ENCODE measurements around the gene ZNF236. TPM values are rescaled to one million over a fixed set of nuclear protein-coding genes. Genes with fewer than 3 reads are reported as not detected.

The ZNF236 gene
- total RNA-seq, 2 experiments from 2014 or later, result 25.7 to 27.9 TPM

- Histone ChIP-seq H3K4me3 (ENCODE audit: low read length) (no peak overlapping the region), H3K27me3 (ENCODE audit: control insufficient read depth in 1 of 2, insufficient read depth in 2 of 2, low read length in 2 of 2) (no peaks in the 10 kb centered on the region), H3K4me1 (ENCODE audit: insufficient read depth, low read length) (no peaks in the 10 kb centered on the region), H3K27ac (ENCODE audit: low read depth in 1 of 2, low read length in 2 of 2) (no peak overlapping the region), H3K9me3 (ENCODE audit: control insufficient read depth in 1 of 2, insufficient read depth in 1 of 2, low read length in 2 of 2) (no peaks in the 10 kb centered on the region), H3K36me3 (ENCODE audit: insufficient read depth, low read length) (peaks cover 84% of the 10 kb centered on the region)
- Mint-ChIP-seq H3K27ac (no peak overlapping the region), H3K27me3 (no peaks in the 10 kb centered on the region), H3K9me3 (no peaks in the 10 kb centered on the region), H3K4me1 (ENCODE audit: low read depth) (peaks cover 2% of the 10 kb centered on the region), H3K36me3 (ENCODE audit: low read depth) (peaks cover 96% of the 10 kb centered on the region), H3K4me3 (no peak overlapping the region)
- ATAC-seq (ENCODE audit: poor library complexity), result no peak
- POLR2A ChIA-PET, result no interaction called here
- TF ChIP-seq, protein P1, sequence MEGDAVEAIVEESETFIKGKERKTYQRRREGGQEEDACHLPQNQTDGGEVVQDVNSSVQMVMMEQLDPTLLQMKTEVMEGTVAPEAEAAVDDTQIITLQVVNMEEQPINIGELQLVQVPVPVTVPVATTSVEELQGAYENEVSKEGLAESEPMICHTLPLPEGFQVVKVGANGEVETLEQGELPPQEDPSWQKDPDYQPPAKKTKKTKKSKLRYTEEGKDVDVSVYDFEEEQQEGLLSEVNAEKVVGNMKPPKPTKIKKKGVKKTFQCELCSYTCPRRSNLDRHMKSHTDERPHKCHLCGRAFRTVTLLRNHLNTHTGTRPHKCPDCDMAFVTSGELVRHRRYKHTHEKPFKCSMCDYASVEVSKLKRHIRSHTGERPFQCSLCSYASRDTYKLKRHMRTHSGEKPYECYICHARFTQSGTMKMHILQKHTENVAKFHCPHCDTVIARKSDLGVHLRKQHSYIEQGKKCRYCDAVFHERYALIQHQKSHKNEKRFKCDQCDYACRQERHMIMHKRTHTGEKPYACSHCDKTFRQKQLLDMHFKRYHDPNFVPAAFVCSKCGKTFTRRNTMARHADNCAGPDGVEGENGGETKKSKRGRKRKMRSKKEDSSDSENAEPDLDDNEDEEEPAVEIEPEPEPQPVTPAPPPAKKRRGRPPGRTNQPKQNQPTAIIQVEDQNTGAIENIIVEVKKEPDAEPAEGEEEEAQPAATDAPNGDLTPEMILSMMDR (IDR thresholded peaks at IDR 0.05), result no peak
- CTCF ChIA-PET, result no interaction called here
- intact Hi-C loops (cut with DNase I, micrococcal nuclease), result no loop called here
- no peak for DNase-seq
These were observed 93.1 kb downstream of the ZNF236 start for GRCh38 chr18:76915456-76915855.

DNA sequence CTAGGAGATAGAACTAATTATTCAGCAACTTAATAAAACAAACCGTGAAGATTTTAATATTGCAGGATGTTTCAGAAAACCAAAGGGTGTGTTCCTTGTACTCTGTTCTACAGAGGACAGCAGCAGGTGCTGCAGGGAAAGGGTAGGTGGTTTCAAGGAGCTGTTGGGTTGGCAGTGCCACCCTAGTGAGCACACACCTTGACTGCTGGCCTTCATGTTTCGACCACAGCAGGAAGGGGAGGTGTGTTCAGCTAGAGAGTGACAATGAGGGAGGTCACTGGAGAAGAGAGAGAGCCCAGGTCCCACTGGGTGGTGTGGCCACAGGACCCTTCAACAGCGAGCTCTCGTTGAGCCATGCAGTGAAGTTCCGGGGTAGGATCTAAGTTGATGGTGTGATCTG, 98.6 kb downstream of the ZNF236 start:
- no peak overlapping the region for H3K27ac Mint-ChIP-seq
- ATAC-seq (ENCODE audit: poor library complexity), result no peak
- Histone ChIP-seq H3K36me3 (ENCODE audit: insufficient read depth, low read length) (peaks cover 74% of the 10 kb centered on the region), H3K27ac (ENCODE audit: low read depth in 1 of 2, low read length in 2 of 2) (no peak overlapping the region), H3K27me3 (ENCODE audit: control insufficient read depth in 1 of 2, insufficient read depth in 2 of 2, low read length in 2 of 2) (no peaks in the 10 kb centered on the region), H3K4me1 (ENCODE audit: insufficient read depth, low read length) (peaks cover 3% of the 10 kb centered on the region), H3K9me3 (ENCODE audit: control insufficient read depth in 1 of 2, insufficient read depth in 1 of 2, low read length in 2 of 2) (no peaks in the 10 kb centered on the region), H3K4me3 (ENCODE audit: low read length) (no peak overlapping the region)
- H3K27me3 Mint-ChIP-seq, result no peaks in the 10 kb centered on the region
- no peak overlapping the region for H3K4me3 Mint-ChIP-seq
- H3K36me3 Mint-ChIP-seq (ENCODE audit: low read depth), result peaks cover 95% of the 10 kb centered on the region
- ChIA-PET POLR2A (no interaction called here), CTCF (interaction anchor here (0.9 kb wide), 1 partner anchor 9 kb away, joined by 4 read pairs; no protein-coding TSS in a partner anchor)
- H3K9me3 Mint-ChIP-seq, result no peaks in the 10 kb centered on the region
- H3K4me1 Mint-ChIP-seq (ENCODE audit: low read depth), result peaks cover 22% of the 10 kb centered on the region
- TF ChIP-seq, protein P1 (IDR thresholded peaks at IDR 0.05), result no peak
- no peak for DNase-seq
- intact Hi-C loops (cut with DNase I, micrococcal nuclease), result loop anchor here in 1 of 2 experiments (10.0 kb wide), 1 partner anchor 734 kb away; no protein-coding TSS in a partner anchor

GRCh38 chr18:76922107-76922506, 99.8 kb downstream of the ZNF236 start:
- H3K36me3 ChIP-seq (ENCODE audit: insufficient read depth, low read length), result peaks cover 73% of the 10 kb centered on the region

More at GRCh38 chr18:76922107-76922506, 99.8 kb downstream of the ZNF236 start:
- no peak overlapping the region for H3K27ac ChIP-seq (ENCODE audit: low read depth in 1 of 2, low read length in 2 of 2)
- no peaks in the 10 kb centered on the region for H3K27me3 ChIP-seq (ENCODE audit: control insufficient read depth in 1 of 2, insufficient read depth in 2 of 2, low read length in 2 of 2)
- peak; percentile 31 to 75 (median 46) for DNase-seq
- Mint-ChIP-seq H3K27me3 (no peaks in the 10 kb centered on the region), H3K36me3 (ENCODE audit: low read depth) (peaks cover 95% of the 10 kb centered on the region), H3K9me3 (no peaks in the 10 kb centered on the region), H3K4me3 (no peak overlapping the region), H3K27ac (peak overlapping the region; percentile 1), H3K4me1 (ENCODE audit: low read depth) (peaks cover 22% of the 10 kb centered on the region)
- H3K9me3 ChIP-seq (ENCODE audit: control insufficient read depth in 1 of 2, insufficient read depth in 1 of 2, low read length in 2 of 2), result no peaks in the 10 kb centered on the region
- CTCF ChIA-PET, result interaction anchor here (0.6 to 1.5 kb wide), 6 partner anchors 10 to 728 kb away, joined by 3 to 4 read pairs (median 3); no protein-coding TSS in a partner anchor
- intact Hi-C loops (cut with DNase I, micrococcal nuclease), result loop anchor here (1.0 to 10.0 kb wide), 4 partner anchors 61 to 733 kb away; no protein-coding TSS in a partner anchor
- peak; percentile 99 for ATAC-seq (ENCODE audit: poor library complexity)
- POLR2A ChIA-PET, result no interaction called here
- TF ChIP-seq, protein P1 (IDR thresholded peaks at IDR 0.05), result peak; percentile 68
- no peak overlapping the region for H3K4me3 ChIP-seq (ENCODE audit: low read length)
- peaks cover 3% of the 10 kb centered on the region for H3K4me1 ChIP-seq (ENCODE audit: insufficient read depth, low read length)
